ENCODE data around the gene CD79B. TPM values are rescaled to one million over a fixed set of nuclear protein-coding genes. Genes with fewer than 3 reads are reported as not detected.

Gene CD79B
- total RNA-seq, 4 donors from 2014 or later = 2.4 to 44.6 (median 4.4) TPM; not detected in 1

DNA sequence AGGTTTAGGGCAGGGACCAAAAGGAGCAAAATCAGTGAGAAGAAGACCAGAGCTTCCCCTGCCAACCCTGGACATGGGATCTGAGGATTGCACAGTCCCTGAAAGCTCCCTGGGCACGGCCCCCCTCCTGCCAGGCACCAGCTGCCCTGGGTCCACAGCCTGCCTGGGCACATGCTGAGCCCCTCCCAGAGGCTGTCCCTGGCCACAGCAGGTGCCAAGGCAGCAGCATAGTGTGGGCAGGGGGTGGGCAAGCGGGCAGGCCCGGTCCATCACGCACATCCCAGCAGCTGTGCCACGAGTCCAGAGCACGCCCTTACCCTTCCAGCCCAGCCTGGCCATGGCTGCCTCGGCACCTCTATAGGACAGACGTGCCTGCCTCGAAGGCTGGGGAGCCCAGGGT is 27.9 kb upstream of the CD79B start:
- H3K27ac ChIP-seq = no peak overlapping the region
- no peak overlapping the region for H3K4me3 ChIP-seq
- H3K4me1 ChIP-seq = peaks cover 0 to 11% (median 0%) of the 10 kb centered on the region in 4 donors
- no peaks in the 10 kb centered on the region for H3K9me3 ChIP-seq
- TF ChIP-seq POLR2A (IDR thresholded peaks at IDR 0.05) = no peak
- TF ChIP-seq, protein P1, sequence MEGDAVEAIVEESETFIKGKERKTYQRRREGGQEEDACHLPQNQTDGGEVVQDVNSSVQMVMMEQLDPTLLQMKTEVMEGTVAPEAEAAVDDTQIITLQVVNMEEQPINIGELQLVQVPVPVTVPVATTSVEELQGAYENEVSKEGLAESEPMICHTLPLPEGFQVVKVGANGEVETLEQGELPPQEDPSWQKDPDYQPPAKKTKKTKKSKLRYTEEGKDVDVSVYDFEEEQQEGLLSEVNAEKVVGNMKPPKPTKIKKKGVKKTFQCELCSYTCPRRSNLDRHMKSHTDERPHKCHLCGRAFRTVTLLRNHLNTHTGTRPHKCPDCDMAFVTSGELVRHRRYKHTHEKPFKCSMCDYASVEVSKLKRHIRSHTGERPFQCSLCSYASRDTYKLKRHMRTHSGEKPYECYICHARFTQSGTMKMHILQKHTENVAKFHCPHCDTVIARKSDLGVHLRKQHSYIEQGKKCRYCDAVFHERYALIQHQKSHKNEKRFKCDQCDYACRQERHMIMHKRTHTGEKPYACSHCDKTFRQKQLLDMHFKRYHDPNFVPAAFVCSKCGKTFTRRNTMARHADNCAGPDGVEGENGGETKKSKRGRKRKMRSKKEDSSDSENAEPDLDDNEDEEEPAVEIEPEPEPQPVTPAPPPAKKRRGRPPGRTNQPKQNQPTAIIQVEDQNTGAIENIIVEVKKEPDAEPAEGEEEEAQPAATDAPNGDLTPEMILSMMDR (IDR thresholded peaks at IDR 0.05) = no peak
- no peaks in the 10 kb centered on the region for H3K36me3 ChIP-seq
- H3K27me3 ChIP-seq = no peaks in the 10 kb centered on the region
- DNase-seq = no peak

DNA sequence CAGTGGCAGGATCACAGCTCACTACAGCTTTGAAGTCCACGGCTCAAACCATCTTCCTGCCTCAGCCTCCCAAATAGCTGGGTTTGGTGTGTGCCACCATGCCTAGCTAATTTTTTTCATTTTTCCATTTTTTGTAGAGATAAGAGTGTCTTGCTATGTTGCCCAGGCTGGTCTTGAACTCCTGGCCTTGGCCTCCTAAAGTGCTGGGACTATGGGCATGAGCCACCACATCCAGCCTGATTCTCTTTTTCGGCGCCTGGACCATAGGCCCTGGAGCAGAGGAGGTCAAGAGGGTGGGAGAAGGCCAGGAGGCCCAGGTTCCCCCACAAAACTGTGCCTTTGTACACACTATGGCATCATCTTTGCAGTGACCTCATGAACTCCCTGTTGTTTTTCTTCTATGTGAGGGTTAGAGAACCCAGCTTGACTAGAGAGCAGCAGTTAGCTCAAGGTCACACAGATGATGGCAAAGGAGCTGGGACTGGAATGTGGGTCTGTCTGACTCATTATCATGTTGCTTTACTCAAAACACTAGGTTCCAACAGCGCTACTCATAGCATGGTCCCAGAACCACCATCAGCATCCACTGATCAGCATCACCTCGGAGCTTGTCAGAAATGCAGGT is 24.3 kb upstream of the CD79B start:
- H3K9me3 ChIP-seq = no peaks in the 10 kb centered on the region
- H3K4me3 ChIP-seq = no peak overlapping the region
- H3K4me1 ChIP-seq = peaks cover 0 to 11% (median 4%) of the 10 kb centered on the region in 4 donors
- no peak overlapping the region for H3K27ac ChIP-seq
- no peaks in the 10 kb centered on the region for H3K27me3 ChIP-seq
- no peak for TF ChIP-seq POLR2A (IDR thresholded peaks at IDR 0.05)
- TF ChIP-seq, protein P1 (IDR thresholded peaks at IDR 0.05) = no peak
- no peak for DNase-seq
- H3K36me3 ChIP-seq = no peaks in the 10 kb centered on the region

DNA sequence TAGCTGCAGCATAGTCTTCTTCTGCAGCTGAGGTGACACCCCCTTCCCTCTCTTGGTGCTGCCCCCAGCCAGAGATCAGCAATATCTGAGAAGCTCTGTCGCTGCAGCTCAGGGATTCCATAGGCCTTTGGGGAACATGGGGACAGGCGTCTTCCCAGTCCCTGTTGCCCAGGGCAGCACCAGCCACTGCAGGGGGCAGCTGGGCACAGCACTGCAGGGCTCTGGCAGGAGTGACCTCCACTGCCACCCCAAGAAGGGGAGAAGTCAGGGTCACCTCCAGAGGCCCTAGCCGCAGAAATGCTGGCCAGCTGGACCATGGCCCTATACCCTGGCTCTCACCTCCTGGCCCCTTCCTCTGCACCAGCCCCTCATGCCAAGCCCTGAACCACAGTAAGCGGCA is 23.7 kb upstream of the CD79B start:
- H3K27ac ChIP-seq = no peak overlapping the region
- H3K27me3 ChIP-seq = no peaks in the 10 kb centered on the region
- H3K9me3 ChIP-seq = no peaks in the 10 kb centered on the region
- no peak for DNase-seq
- no peaks in the 10 kb centered on the region for H3K36me3 ChIP-seq
- no peak for TF ChIP-seq POLR2A (IDR thresholded peaks at IDR 0.05)
- TF ChIP-seq, protein P1 (IDR thresholded peaks at IDR 0.05) = no peak
- peaks cover 0 to 11% (median 2%) of the 10 kb centered on the region in 4 donors for H3K4me1 ChIP-seq
- no peak overlapping the region for H3K4me3 ChIP-seq

DNA sequence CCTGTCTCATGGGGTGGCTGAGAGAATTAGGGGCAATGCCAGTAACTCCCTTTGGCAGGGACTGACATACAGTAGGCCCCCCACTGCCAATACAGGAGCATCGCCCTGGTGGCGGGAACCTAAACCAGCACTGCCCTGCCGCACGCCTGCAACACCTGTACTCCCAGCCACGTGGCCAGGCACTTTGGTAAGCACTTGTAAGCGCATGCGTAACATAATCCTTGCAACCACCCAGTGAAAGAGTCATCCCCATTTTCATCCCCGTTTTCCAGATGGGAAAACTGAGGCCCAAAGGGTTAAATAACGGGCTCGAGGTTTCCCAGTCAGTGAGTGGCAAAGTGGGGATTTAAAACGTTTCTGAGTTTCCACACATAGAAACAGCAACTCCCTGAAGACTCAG is 23.1 kb upstream of the CD79B start:
- Histone ChIP-seq H3K27me3 (no peaks in the 10 kb centered on the region), H3K9me3 (no peaks in the 10 kb centered on the region), H3K4me1 (peaks cover 0 to 11% (median 2%) of the 10 kb centered on the region in 4 donors), H3K4me3 (no peak overlapping the region), H3K36me3 (no peaks in the 10 kb centered on the region), H3K27ac (no peak overlapping the region)
- TF ChIP-seq, protein P1 (IDR thresholded peaks at IDR 0.05) = no peak
- no peak for DNase-seq

DNA sequence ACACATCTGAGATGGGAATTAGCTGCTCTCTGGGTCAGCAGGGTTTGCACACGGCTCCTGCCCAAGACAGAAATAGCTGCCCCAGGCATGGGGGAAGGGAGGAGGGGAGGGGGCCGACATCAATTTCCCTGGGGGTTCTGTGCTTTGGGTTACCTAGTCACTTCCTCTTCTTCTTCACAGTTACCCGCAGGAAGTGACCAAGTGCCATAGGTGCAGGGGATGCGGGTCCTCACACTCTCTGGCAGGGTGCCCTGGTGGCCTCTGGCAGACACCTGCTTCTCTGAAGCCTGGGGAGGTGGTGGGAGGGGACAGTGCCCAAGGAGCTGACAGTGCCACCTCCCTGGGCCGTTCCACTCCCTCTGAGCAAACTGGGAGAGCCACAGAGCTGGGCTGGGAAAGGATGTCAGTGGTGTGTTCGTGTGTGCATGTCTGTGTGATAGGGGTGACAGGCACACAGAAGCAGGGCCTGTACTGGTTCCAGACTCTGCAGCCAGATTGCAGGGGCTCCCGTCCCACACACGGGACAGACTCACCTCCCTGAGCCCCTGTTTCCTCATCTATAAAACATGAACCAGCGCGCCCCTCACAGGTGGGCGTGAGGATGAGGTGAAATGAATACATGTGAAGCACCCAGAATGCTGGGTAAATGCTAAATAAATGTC is 22.4 kb upstream of the CD79B start:
- TF ChIP-seq, protein P1 (IDR thresholded peaks at IDR 0.05) = no peak
- TF ChIP-seq POLR2A (IDR thresholded peaks at IDR 0.05) = no peak
- Histone ChIP-seq H3K9me3 (no peaks in the 10 kb centered on the region), H3K4me1 (peaks cover 0 to 11% (median 2%) of the 10 kb centered on the region in 4 donors), H3K36me3 (no peaks in the 10 kb centered on the region), H3K27me3 (no peaks in the 10 kb centered on the region), H3K27ac (peak overlapping the region in 1 of 4 donors; percentile 68), H3K4me3 (no peak overlapping the region)
- peak in 2 of 3 donors; percentile 78 to 79 for DNase-seq
